ENCODE data around the gene SLC26A3.

Gene SLC26A3

DNA sequence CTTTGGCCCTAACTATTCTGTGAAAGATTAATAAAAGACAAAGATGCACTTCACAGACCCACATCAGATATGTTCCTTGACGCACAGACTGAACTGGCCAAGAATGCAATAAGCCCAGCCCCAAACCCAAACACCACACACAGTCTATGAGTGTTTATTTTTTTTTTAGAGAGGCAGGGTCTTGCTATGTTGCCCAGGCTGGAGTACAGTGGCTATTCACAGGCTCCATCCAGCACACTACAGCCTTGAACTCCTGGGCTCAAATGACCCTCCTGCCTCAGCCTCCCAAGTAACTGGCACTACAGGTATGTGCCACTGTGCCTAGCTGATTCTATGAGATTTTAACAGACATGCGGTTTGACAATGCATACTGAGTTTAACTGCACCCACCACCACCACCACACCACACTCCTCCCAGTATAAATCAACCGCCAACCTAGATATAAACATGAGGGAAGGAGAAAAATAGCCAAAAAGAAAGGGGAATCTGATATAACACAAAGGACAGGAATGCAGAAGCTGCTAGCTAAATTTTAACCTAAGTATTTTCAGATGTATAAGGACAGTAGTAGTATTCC lies 35.1 kb upstream of the SLC26A3 start:
- H3K27me3 ChIP-seq, result no peaks in the 10 kb centered on the region
- H3K36me3 ChIP-seq, result no peaks in the 10 kb centered on the region
- no peak for TF ChIP-seq Cebpa-rat (IDR thresholded peaks at IDR 0.05)
- H3K9ac ChIP-seq, result no peak overlapping the region
- H3K27ac ChIP-seq, result no peak overlapping the region
- H4K20me1 ChIP-seq, result no peaks in the 10 kb centered on the region
- H3K4me1 ChIP-seq, result no peaks in the 10 kb centered on the region
- H3K4me3 ChIP-seq, result no peak overlapping the region
- H3K4me2 ChIP-seq, result no peak overlapping the region
- H3K9me3 ChIP-seq, result peaks cover 6% of the 10 kb centered on the region; the same call in 1 of the 2 replicates

DNA sequence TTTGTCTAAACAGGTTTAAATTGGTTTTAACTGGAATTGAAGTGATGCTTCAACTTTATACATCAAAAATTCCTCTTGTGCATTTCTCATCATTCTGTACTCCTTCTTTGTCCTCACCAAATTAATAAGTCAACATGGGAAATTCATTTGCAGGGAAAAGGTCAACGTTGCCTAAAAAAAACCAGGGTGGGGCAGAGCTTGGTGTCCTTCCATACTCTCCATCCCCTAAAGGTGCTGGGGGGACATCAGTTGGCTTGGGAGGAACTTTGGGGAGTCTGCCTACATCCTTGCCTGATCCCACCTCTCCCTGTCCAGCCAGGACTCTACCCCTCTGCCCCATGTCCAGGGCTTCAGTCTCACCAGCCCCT lies 34.1 kb upstream of the SLC26A3 start:
- H3K36me3 ChIP-seq, result no peaks in the 10 kb centered on the region
- no peak overlapping the region for H3K4me3 ChIP-seq
- H3K9me3 ChIP-seq, result 0 out of 2 replicates have a peak, but pooled peaks cover 3% of the 10 kb centered on the region
- no peak overlapping the region for H3K4me2 ChIP-seq
- no peak overlapping the region for H3K9ac ChIP-seq
- no peak for TF ChIP-seq Cebpa-rat (IDR thresholded peaks at IDR 0.05)
- no peaks in the 10 kb centered on the region for H4K20me1 ChIP-seq
- no peaks in the 10 kb centered on the region for H3K4me1 ChIP-seq
- H3K27me3 ChIP-seq, result no peaks in the 10 kb centered on the region
- H3K27ac ChIP-seq, result no peak overlapping the region

DNA sequence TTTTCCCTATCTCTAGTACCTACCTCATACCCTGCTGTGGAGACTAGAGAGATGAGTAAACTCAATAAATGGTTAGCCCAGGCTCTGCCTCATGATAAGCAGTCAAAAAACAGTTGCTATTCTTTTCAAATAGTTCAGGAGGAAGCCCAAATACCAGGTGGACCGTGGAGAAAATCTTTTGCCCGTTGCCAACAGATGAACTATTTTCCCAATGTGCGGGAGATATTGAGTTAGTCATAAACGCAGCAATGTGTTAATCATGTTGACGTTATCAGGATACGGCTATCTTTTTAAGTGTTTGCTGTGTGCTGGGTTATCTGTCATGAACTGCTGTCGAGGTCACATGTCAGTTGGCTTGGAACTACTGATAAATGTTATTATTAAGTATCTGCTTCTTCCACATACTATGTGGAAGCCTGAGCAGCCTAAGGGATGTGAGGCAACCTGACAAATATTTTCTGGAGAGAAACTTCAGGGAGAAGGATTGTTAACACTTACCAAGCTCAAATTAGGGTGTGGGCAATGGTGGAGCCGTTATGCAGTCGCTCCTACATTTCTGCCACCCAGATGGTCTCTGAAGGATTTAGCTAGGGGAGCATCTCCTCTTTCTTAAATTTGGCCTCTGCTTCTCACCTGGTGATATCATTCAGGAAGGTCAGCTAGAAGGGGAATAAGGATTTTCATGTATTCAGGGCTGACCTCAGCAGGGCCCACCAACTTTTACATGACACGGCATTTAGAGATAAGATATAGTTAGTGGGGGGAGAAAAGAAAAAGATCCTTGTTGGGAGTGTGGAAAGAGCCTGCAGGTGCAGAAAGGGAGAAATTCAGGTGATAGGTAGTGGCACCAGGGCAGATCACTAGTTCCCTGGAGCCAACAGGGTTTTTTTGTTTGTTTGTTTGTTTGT lies 33.5 kb upstream of the SLC26A3 start:
- no peaks in the 10 kb centered on the region for H3K36me3 ChIP-seq
- no peak overlapping the region for H3K4me2 ChIP-seq
- H4K20me1 ChIP-seq, result no peaks in the 10 kb centered on the region
- H3K9me3 ChIP-seq, result 0 out of 2 replicates have a peak, but pooled peaks cover 3% of the 10 kb centered on the region
- TF ChIP-seq Cebpa-rat (IDR thresholded peaks at IDR 0.05), result no peak
- no peaks in the 10 kb centered on the region for H3K27me3 ChIP-seq
- no peaks in the 10 kb centered on the region for H3K4me1 ChIP-seq
- H3K9ac ChIP-seq, result no peak overlapping the region
- H3K27ac ChIP-seq, result no peak overlapping the region
- no peak overlapping the region for H3K4me3 ChIP-seq

DNA sequence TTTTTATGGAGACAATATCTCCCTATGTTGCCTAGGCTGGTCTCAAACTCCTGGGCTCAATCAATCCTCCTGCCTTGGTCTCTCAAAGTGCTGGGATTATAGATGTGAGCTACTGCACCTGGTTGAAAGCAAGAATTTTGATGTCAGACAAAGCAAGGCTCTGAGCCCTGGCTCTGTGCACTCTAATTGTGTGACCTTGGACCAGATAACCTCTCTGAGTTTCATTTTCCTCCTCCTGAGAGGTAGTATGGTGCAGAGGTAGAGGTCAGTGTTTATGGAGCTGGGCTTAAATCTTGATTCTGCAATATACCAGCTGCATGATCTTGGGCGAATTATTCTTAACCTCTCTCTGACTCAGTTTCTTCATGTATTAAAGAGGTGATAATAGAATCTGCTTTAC lies 31.4 kb upstream of the SLC26A3 start:
- H3K27me3 ChIP-seq, result no peaks in the 10 kb centered on the region
- TF ChIP-seq Cebpa-rat (IDR thresholded peaks at IDR 0.05), result no peak

DNA sequence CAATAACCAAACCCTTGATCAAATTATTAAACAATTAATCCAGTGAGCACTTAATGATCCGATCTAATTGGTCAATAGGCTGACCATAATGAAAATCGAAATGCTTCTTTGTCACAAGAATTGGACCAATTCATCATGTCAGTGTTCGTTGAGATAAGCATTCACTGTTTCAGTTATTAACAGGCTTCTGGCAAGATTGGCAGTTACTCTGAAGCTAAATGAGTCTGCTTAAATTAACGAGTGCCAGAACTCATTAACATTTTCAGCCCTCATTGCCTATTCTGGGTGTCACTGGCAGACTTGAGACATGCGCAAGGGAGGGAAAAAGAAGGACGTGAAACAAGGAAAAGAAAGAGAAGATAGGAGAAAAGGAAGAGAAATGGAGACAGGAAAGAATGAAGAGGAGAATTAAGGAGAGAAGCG lies 30.7 kb upstream of the SLC26A3 start:
- Histone ChIP-seq H3K27ac (no peak overlapping the region), H3K27me3 (no peaks in the 10 kb centered on the region), H3K4me1 (no peaks in the 10 kb centered on the region), H4K20me1 (no peaks in the 10 kb centered on the region), H3K9me3 (no peaks in the 10 kb centered on the region), H3K36me3 (no peaks in the 10 kb centered on the region), H3K4me3 (no peak overlapping the region), H3K9ac (no peak overlapping the region), H3K4me2 (no peak overlapping the region)
- no peak for TF ChIP-seq Cebpa-rat (IDR thresholded peaks at IDR 0.05)

More for the DNA sequence above, 31.4 kb upstream of the SLC26A3 start:
- no peak overlapping the region for H3K4me3 ChIP-seq
- no peak overlapping the region for H3K4me2 ChIP-seq
- no peak overlapping the region for H3K9ac ChIP-seq
- H3K36me3 ChIP-seq, result no peaks in the 10 kb centered on the region
- no peaks in the 10 kb centered on the region for H3K9me3 ChIP-seq
- no peak overlapping the region for H3K27ac ChIP-seq
- H3K4me1 ChIP-seq, result no peaks in the 10 kb centered on the region
- H4K20me1 ChIP-seq, result no peaks in the 10 kb centered on the region

DNA sequence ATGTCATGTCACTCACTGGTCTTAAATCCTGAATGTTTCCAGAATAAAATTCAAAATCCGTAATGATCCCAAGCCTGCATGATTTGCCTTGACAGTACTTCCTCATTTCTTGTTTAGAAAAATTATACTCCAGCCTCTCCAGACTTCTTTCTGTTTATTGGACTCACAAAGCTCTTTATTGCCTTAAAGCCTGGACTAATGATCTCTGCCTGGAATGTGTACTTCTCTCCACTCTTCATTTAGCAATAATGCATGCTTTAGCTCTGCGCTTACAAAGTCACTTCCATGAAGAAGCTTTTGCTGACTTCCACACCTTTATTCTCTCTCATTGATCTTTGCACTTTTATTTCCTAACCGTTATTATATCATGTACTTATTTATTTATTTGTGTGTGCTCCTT lies 27.4 kb upstream of the SLC26A3 start:
- TF ChIP-seq Cebpa-rat (IDR thresholded peaks at IDR 0.05), result no peak
- Histone ChIP-seq H3K27me3 (no peaks in the 10 kb centered on the region), H4K20me1 (no peaks in the 10 kb centered on the region), H3K36me3 (no peaks in the 10 kb centered on the region), H3K4me1 (no peaks in the 10 kb centered on the region), H3K4me2 (no peak overlapping the region), H3K9ac (no peak overlapping the region), H3K4me3 (no peak overlapping the region), H3K9me3 (no peaks in the 10 kb centered on the region), H3K27ac (no peak overlapping the region)

DNA sequence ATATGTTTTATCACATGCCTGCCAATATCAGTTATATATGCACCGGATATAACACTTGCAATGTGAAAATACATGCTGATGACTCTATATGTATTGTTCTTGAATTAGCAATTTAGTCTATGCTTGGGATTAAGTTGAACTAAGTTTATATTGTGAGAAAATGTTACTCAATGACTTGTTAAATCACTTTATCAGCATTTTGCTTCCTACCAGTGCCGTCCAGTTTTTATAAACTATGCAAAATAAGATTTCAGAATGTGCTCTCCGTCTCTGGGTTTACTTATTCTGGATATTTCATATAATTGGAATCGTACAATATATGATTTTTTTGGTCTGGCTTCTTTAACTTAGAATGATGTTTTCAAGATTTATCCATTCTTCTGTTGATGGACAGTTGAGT lies 25.5 kb upstream of the SLC26A3 start:
- no peaks in the 10 kb centered on the region for H4K20me1 ChIP-seq
- no peak overlapping the region for H3K4me3 ChIP-seq
- no peak overlapping the region for H3K27ac ChIP-seq
- no peaks in the 10 kb centered on the region for H3K36me3 ChIP-seq
- no peaks in the 10 kb centered on the region for H3K4me1 ChIP-seq
- H3K9me3 ChIP-seq, result peaks cover 3% of the 10 kb centered on the region; the same call in 1 of the 2 replicates
- H3K4me2 ChIP-seq, result no peak overlapping the region
- H3K9ac ChIP-seq, result no peak overlapping the region
- H3K27me3 ChIP-seq, result no peaks in the 10 kb centered on the region
- TF ChIP-seq Cebpa-rat (IDR thresholded peaks at IDR 0.05), result no peak

DNA sequence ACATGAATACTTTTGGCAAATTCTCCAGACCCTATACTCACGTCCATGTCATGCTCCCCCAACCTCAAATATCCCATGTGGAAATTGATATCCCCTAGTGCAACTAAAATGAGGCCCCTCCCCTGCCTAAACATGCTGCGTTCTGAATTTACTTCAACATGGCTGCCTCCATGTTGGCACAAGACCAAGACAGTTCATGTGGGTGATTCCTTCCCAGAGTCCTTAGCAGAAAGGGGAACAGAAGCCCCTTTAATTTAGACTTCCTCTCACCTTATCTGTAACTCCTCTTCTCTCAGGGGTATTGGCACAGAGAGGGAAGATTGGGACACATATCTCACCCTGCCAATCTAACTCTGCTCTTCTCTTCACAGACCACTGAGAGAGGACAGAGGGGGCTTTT lies 24.5 kb upstream of the SLC26A3 start:
- H3K4me1 ChIP-seq, result no peaks in the 10 kb centered on the region
- TF ChIP-seq Cebpa-rat (IDR thresholded peaks at IDR 0.05), result no peak
- H3K4me2 ChIP-seq, result no peak overlapping the region
- H3K4me3 ChIP-seq, result no peak overlapping the region
- no peaks in the 10 kb centered on the region for H3K36me3 ChIP-seq
- H3K27ac ChIP-seq, result no peak overlapping the region
- no peaks in the 10 kb centered on the region for H3K27me3 ChIP-seq
- H4K20me1 ChIP-seq, result no peaks in the 10 kb centered on the region
- H3K9me3 ChIP-seq, result peaks cover 3% of the 10 kb centered on the region; the same call in 1 of the 2 replicates
- H3K9ac ChIP-seq, result no peak overlapping the region

DNA sequence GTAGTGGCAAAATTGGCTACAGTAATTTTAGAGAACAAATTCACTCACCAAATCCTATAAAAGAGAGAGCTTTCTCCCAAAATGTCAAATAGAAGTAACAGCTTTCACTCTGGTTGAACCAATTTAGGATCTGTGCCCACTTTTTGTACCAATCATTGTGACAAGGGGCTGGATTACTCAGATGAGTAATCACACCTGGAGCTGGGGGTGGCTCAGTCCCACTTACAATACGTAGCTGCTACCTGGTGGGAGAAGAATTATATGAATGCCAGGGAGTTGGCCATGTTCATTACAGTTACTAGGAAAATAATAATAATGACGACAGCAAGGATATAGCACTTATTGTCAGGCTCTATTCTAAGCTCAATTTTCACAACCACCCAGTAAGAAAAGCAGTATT lies 23.4 kb upstream of the SLC26A3 start:
- Histone ChIP-seq H4K20me1 (no peaks in the 10 kb centered on the region), H3K27me3 (no peaks in the 10 kb centered on the region), H3K4me2 (no peak overlapping the region), H3K9me3 (peaks cover 3% of the 10 kb centered on the region; the same call in 1 of the 2 replicates), H3K4me1 (no peaks in the 10 kb centered on the region), H3K4me3 (no peak overlapping the region), H3K36me3 (no peaks in the 10 kb centered on the region), H3K27ac (no peak overlapping the region), H3K9ac (no peak overlapping the region)
- TF ChIP-seq Cebpa-rat (IDR thresholded peaks at IDR 0.05), result no peak

DNA sequence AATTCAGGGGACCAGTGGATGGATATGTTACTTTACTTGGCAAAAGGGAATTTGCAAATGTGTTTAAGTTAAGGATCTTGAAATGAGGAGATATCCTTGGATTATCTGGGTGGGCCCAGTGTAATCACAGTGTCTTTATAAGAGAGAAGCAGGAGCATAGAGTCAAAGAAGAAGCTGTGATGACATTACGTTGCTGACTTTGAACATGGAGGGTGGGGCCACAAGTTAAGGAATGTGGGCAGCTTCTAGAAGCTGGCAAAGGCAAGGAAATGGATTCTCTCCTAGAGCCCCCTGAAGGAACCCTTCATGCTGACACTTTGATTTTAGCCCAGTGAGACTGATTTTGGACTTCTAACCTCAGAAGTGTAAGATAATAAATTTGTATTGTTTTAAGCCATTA lies 21.8 kb upstream of the SLC26A3 start:
- Histone ChIP-seq H3K9me3 (peaks cover 3% of the 10 kb centered on the region; the same call in 1 of the 2 replicates), H3K4me3 (no peak overlapping the region), H3K4me2 (no peak overlapping the region), H3K4me1 (no peaks in the 10 kb centered on the region), H3K9ac (no peak overlapping the region), H3K36me3 (no peaks in the 10 kb centered on the region), H3K27me3 (no peaks in the 10 kb centered on the region), H3K27ac (no peak overlapping the region), H4K20me1 (no peaks in the 10 kb centered on the region)
- TF ChIP-seq Cebpa-rat (IDR thresholded peaks at IDR 0.05), result no peak
